HG03442 (cell line): ENCODE results near the gene HGFAC.

ENCODE experiments used
- ATAC-seq: cut with Tn5 transposase; IDR thresholded peaks from one replicate; pipeline ENCODE4 v1.9.1; 2021; ENCODE audit warnings: mild to moderate bottlenecking, moderate library complexity; ENCODE audit not compliant: unreplicated experiment

The HGFAC gene

DNA sequence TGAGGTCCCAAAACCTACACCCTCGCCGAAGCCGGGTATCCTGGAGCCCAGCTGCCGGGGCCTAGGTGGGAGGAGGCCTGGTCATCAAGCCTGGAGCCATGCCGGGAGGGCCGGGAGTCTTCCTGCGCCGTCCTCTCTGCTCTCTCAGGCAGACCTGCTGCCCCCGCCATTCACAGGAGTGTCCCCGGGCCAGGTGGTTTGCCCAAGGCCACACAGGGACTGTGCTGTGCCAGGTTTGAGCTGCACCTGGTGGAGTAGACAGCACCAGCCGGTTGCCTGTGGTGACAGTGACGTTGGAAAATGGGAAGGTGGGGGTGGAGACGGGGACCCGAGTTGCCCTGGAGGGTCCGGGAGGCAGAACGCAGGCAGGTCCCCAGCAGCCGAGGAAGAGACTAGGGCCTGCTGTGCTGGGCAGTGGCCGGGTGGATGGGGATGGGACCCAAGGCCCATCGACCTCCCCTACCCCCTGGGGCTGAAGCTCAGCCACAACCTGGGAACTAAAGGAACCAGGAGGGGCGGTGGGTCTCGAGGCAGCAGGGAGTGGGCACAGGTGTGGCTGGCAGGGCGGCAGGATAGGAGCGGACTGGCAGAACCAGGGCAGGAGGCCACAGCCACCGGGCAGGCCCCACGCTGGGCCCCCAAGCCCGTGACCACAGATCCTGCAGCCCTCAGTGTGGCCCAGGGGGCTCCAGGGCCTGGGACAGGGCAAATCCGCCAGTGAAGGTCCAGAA, 30.8 kb downstream of the HGFAC start:
- no peak for ATAC-seq

- ATAC-seq, result no peak
Observed at GRCh38 chr4:3473181-3473950, 31.6 kb downstream of the HGFAC start.

DNA sequence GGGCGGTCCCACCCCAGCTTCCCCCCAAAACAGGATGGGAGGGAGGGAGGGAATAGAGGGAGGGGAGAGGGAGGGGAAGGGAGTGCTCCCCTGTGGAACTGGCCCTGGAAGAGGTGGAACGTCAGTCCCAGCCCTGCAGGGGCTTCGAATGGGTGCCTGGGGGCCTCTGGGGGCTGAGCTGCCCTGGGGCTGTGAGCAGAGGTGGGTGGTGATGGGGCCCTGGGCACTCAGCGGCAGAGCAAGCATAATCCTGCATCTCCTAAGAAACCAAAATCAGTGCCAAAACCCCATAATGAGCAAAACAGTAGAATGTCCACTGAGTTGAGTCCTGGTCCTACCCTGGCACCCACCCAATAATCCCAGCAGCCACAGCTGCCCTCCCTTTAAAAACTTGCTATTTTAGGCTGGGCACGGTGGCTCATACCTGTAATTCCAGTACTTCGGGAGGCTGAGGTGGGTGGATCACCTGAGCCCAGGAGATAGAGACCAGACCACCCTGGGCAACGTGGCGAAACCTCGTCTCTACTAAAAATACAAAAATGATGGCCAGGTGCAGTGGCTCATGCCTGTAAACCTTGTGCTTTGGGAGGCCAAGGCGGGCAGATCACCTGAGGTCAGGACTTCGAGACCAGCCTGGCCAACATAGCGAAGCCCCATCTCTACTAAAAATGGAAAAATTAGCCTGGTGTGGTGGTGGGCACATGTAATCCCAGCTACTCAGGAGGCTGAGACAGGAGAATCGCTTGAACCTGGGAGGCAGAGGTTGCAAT, 32.4 kb downstream of the HGFAC start:
- no peak for ATAC-seq

GRCh38 chr4:3475041-3475712, 33.4 kb downstream of the HGFAC start:
- no peak for ATAC-seq

DNA sequence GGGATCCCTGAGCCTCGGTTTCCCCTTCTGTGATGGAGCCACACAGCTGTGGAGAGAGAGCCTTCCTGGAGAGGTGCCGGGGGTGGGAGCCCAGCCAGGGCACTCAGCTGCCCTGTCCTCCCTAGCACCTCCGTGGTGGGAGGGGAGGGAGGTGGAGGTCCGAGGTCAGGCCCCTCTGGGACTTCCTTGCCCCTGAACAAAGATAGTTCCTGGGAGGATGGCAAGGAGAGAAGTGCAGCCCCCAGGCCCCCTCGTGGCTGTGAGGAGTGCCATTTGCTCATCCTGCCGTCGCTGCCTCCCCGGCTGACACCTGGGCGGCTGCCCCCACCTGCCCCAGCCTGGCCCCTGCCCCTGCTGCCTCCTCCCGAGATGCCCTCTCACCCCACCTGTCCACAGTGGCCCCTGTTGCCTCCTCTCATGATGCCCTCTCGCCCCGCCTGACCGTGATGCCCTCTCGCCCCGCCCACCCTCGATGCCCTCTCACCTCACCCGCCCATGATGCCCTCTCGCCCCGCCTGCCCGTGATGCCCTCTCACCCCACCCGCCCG, 34.0 kb downstream of the HGFAC start:
- ATAC-seq, result no peak

- ATAC-seq, result no peak
Observed at GRCh38 chr4:3476341-3476747, 34.6 kb downstream of the HGFAC start.

DNA sequence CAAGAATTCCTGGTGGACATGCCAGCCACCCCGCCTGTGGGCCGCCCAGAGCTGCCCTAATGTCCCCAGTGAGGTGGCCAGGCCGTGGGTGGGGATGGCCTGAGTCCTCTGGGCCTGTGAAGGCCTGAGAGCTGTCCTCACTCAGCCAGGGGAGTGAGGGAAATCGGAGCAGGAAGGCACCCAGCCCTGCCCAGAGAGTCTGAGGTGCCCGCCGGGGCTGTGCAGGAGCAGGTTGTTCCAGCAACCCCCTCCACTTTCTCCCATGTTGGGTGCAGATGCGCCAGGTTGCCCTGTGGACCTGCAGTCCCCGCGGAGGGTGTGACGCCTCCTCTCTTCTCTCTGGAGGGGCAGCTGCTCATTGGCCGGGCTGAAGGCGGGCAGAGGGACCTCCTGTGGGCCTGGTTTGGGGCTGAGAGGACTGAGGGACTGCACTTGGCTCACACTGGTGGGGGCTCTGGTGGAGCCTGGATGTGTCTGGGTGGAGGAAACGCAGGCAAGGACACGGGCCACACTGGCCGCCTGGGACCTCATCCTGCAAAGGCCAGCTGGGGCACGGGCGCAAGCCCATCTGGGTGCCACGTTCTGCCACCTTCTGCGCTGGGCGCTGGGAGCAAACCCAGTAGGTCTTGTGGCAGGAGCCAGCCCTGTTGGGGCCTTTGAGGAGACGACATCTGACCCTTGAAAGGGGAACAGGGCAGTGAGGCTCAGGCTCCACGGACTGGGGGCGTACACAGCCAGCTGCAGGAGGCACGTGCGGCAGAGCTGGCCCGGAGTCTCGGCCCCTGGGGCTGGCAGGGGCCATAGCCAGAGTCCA, 35.4 kb downstream of the HGFAC start:
- ATAC-seq, result no peak

DNA sequence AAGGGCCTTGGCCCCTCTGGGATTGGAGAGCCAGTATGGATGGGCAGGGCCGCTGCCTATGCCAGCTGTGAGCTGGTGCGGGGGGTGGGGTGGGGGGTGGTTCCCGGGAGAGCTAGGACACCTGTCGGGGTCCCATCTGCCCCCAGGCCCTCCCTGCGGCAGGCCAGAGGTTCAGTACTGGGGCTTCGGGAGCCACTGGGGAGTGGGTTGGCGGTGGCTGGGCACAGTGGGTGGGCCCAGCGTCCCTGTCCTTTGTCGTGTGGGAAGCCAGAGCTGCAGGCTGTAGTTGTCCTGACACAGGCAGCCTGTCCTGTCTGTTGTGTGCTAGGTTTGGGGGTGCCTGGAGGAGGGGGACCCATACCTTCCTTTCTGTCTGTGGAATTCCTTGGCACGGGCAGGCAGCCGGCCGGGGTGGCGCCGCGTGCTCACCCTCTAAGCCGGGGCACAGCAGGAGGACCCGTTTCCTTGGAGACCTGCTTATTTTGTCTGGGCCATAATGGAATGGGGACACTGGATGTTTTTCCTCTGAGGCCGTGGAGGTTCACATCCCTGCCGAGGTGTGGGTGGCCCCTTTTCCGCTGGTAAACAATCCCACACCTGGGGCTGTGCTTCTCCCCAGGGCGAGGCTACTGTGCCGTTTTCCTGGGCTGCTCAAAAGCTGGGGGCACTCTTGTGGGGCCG, 36.1 kb downstream of the HGFAC start:
- ATAC-seq, result no peak

DNA sequence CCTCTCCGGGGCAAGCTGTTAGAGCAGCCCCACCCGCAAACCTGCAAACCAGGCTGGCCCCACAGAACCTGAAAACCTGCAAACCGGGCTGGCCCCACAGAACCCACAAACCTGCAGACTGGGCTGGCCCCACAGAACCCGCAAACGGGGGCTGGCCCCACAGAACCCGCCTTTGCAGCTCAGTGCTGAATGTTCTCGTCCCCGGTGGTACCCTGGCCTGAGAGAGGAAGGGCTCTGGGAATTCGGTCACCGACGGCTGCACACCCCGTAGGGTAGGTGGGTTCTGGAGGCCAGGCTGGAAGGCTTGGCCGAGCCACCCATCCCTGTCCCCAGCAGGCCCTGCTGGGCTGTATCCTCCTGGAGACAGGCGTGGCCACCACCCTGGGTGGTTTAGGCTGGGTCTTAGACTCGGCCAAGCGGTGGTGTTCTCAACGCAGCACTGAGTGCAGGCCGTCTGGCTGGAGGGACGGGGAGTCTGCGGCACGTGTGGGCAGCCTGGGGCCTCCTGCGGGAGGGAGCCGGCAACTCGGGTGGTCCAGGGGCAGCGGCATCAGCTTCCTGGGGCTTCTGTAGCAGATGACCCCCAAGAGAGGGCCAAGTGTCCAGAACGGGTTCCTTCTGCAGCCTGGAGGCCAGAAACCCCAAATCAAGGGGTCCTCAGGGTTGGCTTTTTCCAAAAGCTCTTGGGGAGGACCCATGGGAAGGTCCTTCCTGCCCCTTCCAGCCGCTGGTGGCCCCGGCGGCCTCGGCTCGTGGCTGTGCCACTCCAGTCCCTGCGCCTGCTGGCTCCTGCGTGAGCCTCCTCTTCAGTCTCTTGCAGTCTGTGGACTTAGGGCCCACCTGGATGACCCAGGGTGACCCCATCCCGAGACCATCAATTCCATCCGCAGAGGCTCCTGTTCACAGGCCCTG, 36.9 kb downstream of the HGFAC start:
- ATAC-seq, result no peak

DNA sequence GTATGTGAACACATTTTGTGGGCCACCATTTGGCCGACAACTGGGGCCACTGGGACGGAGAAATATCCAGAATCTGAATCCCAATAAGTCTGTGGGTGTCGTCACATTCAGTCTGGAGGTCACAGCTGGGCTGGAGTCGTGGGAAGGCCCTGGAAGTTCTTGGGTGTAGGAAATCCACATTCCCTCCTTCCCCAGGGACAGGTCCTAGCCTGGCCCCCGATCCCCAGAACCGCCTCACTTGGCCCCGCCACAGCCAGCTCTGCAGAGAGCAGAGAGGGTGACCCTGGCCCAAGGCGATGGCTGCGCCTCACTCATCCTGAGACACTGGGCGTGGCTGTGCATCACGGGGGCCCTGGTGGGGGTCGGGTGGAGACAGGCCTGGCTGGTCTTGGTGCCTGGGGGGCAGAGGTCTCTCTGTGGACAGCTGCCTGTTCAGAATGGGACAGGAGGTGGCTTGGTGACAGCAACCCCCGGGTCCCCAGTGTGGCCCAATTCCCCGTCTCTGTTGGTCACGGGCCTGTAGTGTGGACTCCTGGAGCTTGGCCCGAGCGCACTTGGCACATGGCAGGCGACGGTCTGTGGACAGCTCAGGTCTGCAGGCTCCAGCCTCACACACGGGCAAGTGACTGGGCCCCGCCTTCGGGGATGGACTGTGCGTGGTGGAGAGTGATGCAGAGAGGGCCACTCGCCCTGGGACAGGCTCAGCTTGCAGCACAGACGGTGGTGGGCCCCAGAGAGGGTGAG, 37.8 kb downstream of the HGFAC start:
- no peak for ATAC-seq

DNA sequence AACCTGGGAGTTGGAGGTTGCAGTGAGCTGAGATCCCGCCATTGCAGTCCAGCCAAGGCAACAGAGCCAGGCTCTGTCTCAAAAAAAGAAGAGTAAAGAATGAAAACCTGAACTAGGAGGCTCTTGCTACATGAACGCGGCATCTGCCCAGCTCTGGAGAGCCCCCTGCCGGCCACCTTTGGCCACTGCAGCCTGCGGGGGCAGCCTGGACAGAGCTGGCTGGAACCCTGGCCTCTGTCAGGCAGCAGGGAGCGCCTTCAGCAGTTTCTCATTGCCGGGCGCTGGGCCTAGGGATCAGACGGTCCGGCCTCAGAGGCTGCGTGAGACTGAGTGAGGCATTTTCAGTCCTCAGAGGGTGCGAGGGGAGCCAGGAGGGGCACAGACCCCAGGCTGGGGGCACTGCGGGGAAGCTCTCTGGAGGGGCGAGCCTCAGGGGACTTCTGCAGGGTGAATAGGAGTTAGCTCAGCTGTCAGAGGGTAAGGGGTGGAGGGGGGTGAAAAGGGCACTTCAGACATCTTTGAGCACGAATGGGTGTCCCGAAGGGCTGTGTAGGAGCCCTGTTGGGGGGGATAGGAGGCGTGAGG, 38.9 kb downstream of the HGFAC start:
- ATAC-seq, result no peak

DNA sequence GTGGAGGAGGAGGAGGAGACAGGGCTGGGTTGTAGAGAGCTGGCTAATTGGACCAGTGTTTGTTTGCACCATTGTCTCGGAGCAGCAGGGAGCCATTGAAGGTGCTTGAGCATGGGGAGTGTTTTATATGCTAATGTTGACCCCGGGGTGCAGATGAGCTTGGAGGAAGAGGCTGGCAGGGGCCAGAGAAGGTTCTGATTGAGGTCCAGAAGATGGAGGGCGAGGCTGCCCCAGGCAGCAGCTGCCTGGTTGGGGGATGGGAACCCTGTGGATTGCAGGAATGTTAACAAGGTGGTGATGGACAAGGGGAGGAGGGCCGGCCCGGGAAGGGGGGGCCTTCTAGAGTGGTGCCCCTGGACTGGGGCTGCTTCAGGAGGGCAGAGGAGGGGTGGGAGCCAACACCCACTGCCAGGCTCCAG, 39.4 kb downstream of the HGFAC start:
- ATAC-seq, result no peak

- no peak for ATAC-seq
Observed at GRCh38 chr4:3481783-3482393, 40.1 kb downstream of the HGFAC start.

DNA sequence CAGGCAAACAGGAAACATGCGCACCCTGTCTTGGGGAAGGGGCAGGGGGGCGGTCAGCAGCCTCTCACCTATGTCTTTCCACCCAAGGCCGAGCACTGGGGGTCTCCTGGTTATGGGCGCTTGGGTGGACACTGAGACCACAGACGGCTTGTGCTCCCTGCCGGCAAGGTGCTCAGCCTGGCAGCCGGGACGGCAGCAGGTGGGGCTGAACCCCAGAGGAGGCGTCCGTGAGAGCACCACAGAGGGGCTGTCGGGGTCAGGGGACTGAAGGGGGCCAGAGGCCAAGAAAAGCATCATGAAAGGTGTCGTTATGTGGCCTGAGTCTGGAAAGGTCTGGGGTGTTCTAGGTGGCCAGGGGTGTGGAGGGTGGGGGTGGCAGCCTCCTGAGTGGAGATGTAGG, 40.9 kb downstream of the HGFAC start:
- no peak for ATAC-seq

DNA sequence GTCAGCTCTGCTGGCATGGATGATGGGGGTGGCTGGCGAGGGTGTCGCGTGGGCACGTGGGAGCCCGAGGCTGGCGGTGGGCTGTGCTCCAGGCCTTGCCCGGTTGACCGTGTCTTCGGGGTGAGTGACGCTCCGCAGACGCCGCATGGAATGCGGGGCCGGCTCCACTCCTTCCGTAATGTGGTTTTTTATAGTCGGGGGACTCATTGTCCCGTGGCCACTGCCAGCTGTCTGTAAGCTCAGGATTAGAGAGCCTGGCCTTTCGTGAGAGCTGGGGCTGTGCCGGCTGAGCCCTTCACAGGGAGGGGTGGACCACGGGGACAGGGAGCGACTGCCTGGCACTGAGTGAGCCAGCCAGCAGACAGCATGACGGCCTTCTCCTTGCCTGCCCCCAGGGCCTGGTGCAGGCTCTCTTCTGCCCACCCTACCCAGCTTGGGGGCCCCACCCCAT, 41.7 kb downstream of the HGFAC start:
- ATAC-seq, result no peak

GRCh38 chr4:3484057-3484973, 42.5 kb downstream of the HGFAC start:
- no peak for ATAC-seq
